ENCODE results near the gene TSPAN5. TPM values are rescaled to one million over a fixed set of nuclear protein-coding genes. Genes with fewer than 3 reads are reported as not detected.
A peak's percentile ranks its signal among the peaks of the same experiment; 100 is the strongest.

Gene TSPAN5
- polyA plus RNA-seq, 1 donor (not counting 4 experiments of a cell fraction or from before 2014, with no cell fraction given) = 45.5 TPM

DNA sequence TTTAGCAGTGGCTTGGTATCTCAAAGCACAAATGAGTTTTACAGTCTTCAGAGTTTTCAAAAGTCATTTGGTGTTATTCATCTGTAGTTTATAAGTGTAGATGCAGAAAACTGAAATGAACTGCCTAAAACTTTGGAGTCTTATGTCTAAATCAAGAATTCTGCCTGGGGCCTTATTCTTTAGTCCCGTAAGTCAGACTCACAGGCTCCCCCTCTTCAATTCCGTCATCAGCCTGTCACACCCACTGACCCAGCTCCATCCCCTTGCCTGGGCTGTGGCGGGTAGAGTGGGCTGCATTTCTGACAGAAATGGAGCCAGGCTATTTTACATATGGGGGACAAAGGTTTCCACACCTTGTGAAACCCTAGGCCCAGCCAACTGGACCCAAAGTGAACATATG lies 44.3 kb downstream of the TSPAN5 start:
- no peaks in the 10 kb centered on the region for H3K4me1 ChIP-seq (ENCODE audit: control insufficient read depth, extremely low read depth, insufficient read depth, low read length)
- no peaks in the 10 kb centered on the region for H3K27me3 ChIP-seq (ENCODE audit: control insufficient read depth, extremely low read depth, insufficient read depth, low read length)
- H3K79me2 ChIP-seq (ENCODE audit: control insufficient read depth, insufficient read depth, low read length) = peaks cover 97% of the 10 kb centered on the region
- no peaks in the 10 kb centered on the region for H3K9me1 ChIP-seq (ENCODE audit: control insufficient read depth, extremely low read depth, insufficient read depth, low read length)
- H3K9me3 ChIP-seq (ENCODE audit: control insufficient read depth, low read depth, low read length) = no peaks in the 10 kb centered on the region
- no peak overlapping the region for H3K4me3 ChIP-seq (ENCODE audit: control insufficient read depth in 2 of 3, extremely low read depth in 1 of 3, insufficient read depth in 2 of 3, low read depth in 1 of 3, low read length in 3 of 3)
- dilution Hi-C loops (cut with MboI; ENCODE audit: extremely low pct_ligation_motif_present, low sequenced_read_pairs) = no loop called here
- H3K4me2 ChIP-seq (ENCODE audit: control insufficient read depth, extremely low read depth, insufficient read depth, low read depth, low read length) = no peak overlapping the region
- H3K27ac ChIP-seq (ENCODE audit: control insufficient read depth, insufficient read depth, low read length) = no peak overlapping the region
- H3K9ac ChIP-seq (ENCODE audit: control insufficient read depth, extremely low read depth, insufficient read depth, low read length) = no peak overlapping the region
- DNase-seq (ENCODE audit: low read depth, low spot score) (no peak), FAIRE-seq (no peak)
- H2AFZ ChIP-seq (ENCODE audit: control insufficient read depth, low read length) = no peak overlapping the region
- TF ChIP-seq, protein P1, sequence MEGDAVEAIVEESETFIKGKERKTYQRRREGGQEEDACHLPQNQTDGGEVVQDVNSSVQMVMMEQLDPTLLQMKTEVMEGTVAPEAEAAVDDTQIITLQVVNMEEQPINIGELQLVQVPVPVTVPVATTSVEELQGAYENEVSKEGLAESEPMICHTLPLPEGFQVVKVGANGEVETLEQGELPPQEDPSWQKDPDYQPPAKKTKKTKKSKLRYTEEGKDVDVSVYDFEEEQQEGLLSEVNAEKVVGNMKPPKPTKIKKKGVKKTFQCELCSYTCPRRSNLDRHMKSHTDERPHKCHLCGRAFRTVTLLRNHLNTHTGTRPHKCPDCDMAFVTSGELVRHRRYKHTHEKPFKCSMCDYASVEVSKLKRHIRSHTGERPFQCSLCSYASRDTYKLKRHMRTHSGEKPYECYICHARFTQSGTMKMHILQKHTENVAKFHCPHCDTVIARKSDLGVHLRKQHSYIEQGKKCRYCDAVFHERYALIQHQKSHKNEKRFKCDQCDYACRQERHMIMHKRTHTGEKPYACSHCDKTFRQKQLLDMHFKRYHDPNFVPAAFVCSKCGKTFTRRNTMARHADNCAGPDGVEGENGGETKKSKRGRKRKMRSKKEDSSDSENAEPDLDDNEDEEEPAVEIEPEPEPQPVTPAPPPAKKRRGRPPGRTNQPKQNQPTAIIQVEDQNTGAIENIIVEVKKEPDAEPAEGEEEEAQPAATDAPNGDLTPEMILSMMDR (optimal IDR thresholded peaks at IDR 0.05 in 1 of 3, IDR thresholded peaks at IDR 0.05 in 1 of 3, conservative IDR thresholded peaks at IDR 0.05 in 1 of 3; ENCODE audit: extremely low read depth in 1 of 3, insufficient read depth in 2 of 3, low read length in 3 of 3) = no peak
- TF ChIP-seq EZH2 (IDR thresholded peaks at IDR 0.05; ENCODE audit: low read length) = no peak
- H3K36me3 ChIP-seq (ENCODE audit: control insufficient read depth in 2 of 2, extremely low read depth in 1 of 2, insufficient read depth in 2 of 2, low read length in 2 of 2) = peaks cover 0 to 1% of the 10 kb centered on the region in 2 experiments
- H4K20me1 ChIP-seq (ENCODE audit: control insufficient read depth, extremely low read depth, insufficient read depth, low read length) = no peaks in the 10 kb centered on the region

DNA sequence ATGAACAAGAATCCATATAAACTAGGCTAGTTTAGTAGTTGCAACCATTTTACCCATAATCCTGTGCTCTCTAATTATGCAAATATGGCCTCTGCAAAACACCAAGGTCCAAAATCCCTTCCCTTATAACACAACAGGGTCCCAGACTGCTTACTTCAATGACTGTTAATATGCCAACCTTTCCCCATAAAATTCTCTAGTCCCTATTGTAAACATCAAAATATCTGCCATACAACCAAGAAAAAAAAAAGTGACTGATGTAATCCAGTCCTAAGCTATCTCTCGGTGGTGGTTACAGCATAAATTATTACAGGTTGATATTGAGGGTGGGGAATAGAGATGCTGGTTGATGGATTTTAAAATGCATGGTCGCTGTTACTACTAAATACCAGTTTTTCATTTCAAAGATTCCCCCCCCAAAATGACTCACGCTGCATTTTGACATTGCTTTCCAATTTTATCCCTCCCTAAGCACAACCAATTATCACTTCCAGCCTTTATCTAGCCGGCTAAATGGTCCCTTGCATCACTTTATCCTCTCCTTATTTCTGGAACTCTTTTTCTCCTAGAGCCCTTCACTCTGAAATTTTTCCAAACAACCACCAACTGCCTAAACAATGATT lies 44.8 kb downstream of the TSPAN5 start:
- Histone ChIP-seq H3K4me2 (ENCODE audit: control insufficient read depth, extremely low read depth, insufficient read depth, low read depth, low read length) (no peak overlapping the region), H3K4me3 (ENCODE audit: control insufficient read depth in 2 of 3, extremely low read depth in 1 of 3, insufficient read depth in 2 of 3, low read depth in 1 of 3, low read length in 3 of 3) (no peak overlapping the region), H3K79me2 (ENCODE audit: control insufficient read depth, insufficient read depth, low read length) (peaks cover 99% of the 10 kb centered on the region), H3K4me1 (ENCODE audit: control insufficient read depth, extremely low read depth, insufficient read depth, low read length) (no peaks in the 10 kb centered on the region), H3K36me3 (ENCODE audit: control insufficient read depth in 2 of 2, extremely low read depth in 1 of 2, insufficient read depth in 2 of 2, low read length in 2 of 2) (peaks cover 0 to 1% of the 10 kb centered on the region in 2 experiments), H3K27ac (ENCODE audit: control insufficient read depth, insufficient read depth, low read length) (no peak overlapping the region), H3K9me1 (ENCODE audit: control insufficient read depth, extremely low read depth, insufficient read depth, low read length) (no peaks in the 10 kb centered on the region), H3K9ac (ENCODE audit: control insufficient read depth, extremely low read depth, insufficient read depth, low read length) (no peak overlapping the region), H4K20me1 (ENCODE audit: control insufficient read depth, extremely low read depth, insufficient read depth, low read length) (no peaks in the 10 kb centered on the region), H2AFZ (ENCODE audit: control insufficient read depth, low read length) (no peak overlapping the region), H3K27me3 (ENCODE audit: control insufficient read depth, extremely low read depth, insufficient read depth, low read length) (no peaks in the 10 kb centered on the region), H3K9me3 (ENCODE audit: control insufficient read depth, low read depth, low read length) (no peaks in the 10 kb centered on the region)
- TF ChIP-seq, protein P1 (optimal IDR thresholded peaks at IDR 0.05 in 1 of 3, IDR thresholded peaks at IDR 0.05 in 1 of 3, conservative IDR thresholded peaks at IDR 0.05 in 1 of 3; ENCODE audit: extremely low read depth in 1 of 3, insufficient read depth in 2 of 3, low read length in 3 of 3) = no peak
- no peak for TF ChIP-seq EZH2 (IDR thresholded peaks at IDR 0.05; ENCODE audit: low read length)
- DNase-seq (ENCODE audit: low read depth, low spot score) (no peak), FAIRE-seq (peak; percentile 23)
- dilution Hi-C loops (cut with MboI; ENCODE audit: extremely low pct_ligation_motif_present, low sequenced_read_pairs) = no loop called here
